ENCODE results near the gene ZNF277.

The ZNF277 gene, protein sequence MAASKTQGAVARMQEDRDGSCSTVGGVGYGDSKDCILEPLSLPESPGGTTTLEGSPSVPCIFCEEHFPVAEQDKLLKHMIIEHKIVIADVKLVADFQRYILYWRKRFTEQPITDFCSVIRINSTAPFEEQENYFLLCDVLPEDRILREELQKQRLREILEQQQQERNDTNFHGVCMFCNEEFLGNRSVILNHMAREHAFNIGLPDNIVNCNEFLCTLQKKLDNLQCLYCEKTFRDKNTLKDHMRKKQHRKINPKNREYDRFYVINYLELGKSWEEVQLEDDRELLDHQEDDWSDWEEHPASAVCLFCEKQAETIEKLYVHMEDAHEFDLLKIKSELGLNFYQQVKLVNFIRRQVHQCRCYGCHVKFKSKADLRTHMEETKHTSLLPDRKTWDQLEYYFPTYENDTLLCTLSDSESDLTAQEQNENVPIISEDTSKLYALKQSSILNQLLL

GRCh38 chr7:112206238-112206990 is at the start of gene ZNF277, which contains the start of gene DOCK4:
Gene ZNF277, plus strand, starts transcription at chr7:112206695. Its CDS starts 22 bp downstream, at chr7:112206717.
Gene DOCK4, minus strand, starts transcription at chr7:112206399. Its CDS starts 261 bp downstream, at chr7:112206138.
- H3K4me3 Mint-ChIP-seq = peak within 1 kb of the TSS; percentile 89
- H3K27me3 Mint-ChIP-seq = peaks cover 18% of the 10 kb centered on the region

DNA sequence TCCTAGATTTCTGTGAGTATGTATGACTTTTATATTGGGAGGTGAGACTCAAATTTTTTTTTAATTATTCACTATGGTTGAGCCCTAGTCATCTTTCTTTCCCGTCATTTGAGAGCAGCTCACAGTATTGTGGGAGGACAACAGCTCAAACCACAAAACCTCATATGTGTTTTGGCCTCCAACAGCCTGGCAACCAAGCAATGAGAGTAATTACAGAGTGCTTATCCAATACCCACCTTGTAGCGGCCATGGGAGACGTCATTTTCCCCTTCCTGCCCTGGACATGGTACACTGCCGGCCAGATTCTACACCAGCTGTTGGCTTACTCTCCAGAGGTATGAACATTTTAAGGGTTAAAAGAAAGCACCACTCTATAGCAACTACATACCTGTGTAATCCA is 49.4 kb upstream of the ZNF277 start:
- H3K27me3 Mint-ChIP-seq = peaks cover 2% of the 10 kb centered on the region
- DNase-seq (ENCODE audit: low spot score in 2 of 2) (no peak), ATAC-seq (ENCODE audit: low read depth) (no peak)
- peaks cover 7% of the 10 kb centered on the region for H3K4me1 Mint-ChIP-seq
- H3K9me3 Mint-ChIP-seq = no peaks in the 10 kb centered on the region
- H3K4me3 Mint-ChIP-seq = no peak overlapping the region
- H3K27ac Mint-ChIP-seq = no peak overlapping the region
- no peaks in the 10 kb centered on the region for H3K36me3 Mint-ChIP-seq

More at GRCh38 chr7:112206238-112206990, at the start of gene ZNF277, which contains the start of gene DOCK4:
- peaks cover 27% of the 10 kb centered on the region for H3K4me1 Mint-ChIP-seq
- no peaks in the 10 kb centered on the region for H3K9me3 Mint-ChIP-seq
- peak; percentile 99 to 100 for DNase-seq (ENCODE audit: low spot score in 2 of 2)
- ATAC-seq (ENCODE audit: low read depth) = peak; percentile 86
- H3K36me3 Mint-ChIP-seq = peaks cover 3% of the 10 kb centered on the region
- H3K27ac Mint-ChIP-seq = peak within 1 kb of the TSS; percentile 80

DNA sequence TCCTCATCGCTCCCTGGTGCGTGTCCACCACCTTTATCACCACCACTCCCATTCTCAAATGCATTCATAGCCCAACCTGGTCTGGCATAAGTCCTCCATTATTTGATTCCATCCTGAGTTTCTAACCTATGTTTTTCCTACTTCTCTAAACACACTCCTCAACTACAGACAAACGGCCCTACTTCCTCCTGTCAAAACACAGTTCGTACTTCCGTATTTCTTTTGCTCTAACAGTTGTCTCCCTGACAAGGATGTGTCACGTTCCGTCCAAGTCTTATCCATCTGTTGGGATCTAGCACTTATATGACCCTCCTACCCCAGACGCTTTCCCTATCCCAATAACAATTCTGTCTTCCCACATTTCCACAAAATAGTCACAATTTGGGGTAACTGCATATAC is 47.1 kb upstream of the ZNF277 start:
- ATAC-seq (ENCODE audit: low read depth) (no peak), DNase-seq (ENCODE audit: low spot score in 2 of 2) (no peak)
- Mint-ChIP-seq H3K9me3 (no peaks in the 10 kb centered on the region), H3K27ac (no peak overlapping the region), H3K27me3 (peaks cover 5% of the 10 kb centered on the region), H3K36me3 (no peaks in the 10 kb centered on the region), H3K4me1 (peaks cover 7% of the 10 kb centered on the region), H3K4me3 (no peak overlapping the region)

DNA sequence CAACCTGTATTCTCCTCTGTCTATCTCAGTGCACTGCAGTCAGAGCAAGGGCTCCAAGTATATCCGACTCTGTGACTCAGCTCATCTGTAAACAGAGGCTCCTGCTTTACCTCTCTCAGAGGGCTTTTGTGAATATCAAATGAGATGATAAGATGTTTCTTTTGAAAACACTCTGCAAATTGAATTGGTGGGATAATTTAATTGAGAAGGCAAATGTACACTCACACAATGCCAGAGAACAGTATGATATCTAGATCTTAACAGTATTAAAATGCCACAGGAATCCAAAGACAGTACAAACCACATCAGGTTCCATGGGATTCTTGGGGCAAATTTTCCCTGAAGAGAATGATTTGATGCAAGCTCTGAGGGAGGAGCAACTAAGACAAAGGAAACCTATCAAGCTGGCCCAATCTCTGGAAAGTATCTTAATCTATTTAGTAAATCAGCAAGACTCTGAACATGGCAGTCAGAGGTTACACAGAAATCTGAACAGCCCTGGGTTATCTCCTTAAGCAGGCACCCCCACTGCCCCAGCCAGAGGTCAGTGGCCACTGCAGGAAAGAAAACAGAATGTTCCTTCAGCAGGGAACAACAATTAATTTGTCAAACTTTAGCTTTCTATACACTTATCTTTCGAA is 46.2 kb upstream of the ZNF277 start:
- ATAC-seq (ENCODE audit: low read depth) (no peak), DNase-seq (ENCODE audit: low spot score in 2 of 2) (no peak)
- no peaks in the 10 kb centered on the region for H3K36me3 Mint-ChIP-seq
- H3K4me1 Mint-ChIP-seq = peaks cover 7% of the 10 kb centered on the region
- peaks cover 6% of the 10 kb centered on the region for H3K27me3 Mint-ChIP-seq
- no peaks in the 10 kb centered on the region for H3K9me3 Mint-ChIP-seq
- H3K4me3 Mint-ChIP-seq = no peak overlapping the region
- H3K27ac Mint-ChIP-seq = no peak overlapping the region

GRCh38 chr7:112160771-112161150 is 45.7 kb upstream of the ZNF277 start:
- Mint-ChIP-seq H3K27ac (no peak overlapping the region), H3K4me1 (peaks cover 7% of the 10 kb centered on the region), H3K4me3 (no peak overlapping the region), H3K36me3 (no peaks in the 10 kb centered on the region), H3K9me3 (no peaks in the 10 kb centered on the region), H3K27me3 (peaks cover 7% of the 10 kb centered on the region)
- DNase-seq (ENCODE audit: low spot score in 2 of 2) = no peak
- no peak for ATAC-seq (ENCODE audit: low read depth)

GRCh38 chr7:112161253-112162141 is 45.0 kb upstream of the ZNF277 start:
- ATAC-seq (ENCODE audit: low read depth) = no peak
- peaks cover 7% of the 10 kb centered on the region for H3K4me1 Mint-ChIP-seq
- no peak overlapping the region for H3K27ac Mint-ChIP-seq

GRCh38 chr7:112162142-112162766 is 44.2 kb upstream of the ZNF277 start:
- Mint-ChIP-seq H3K4me3 (no peak overlapping the region), H3K27ac (peak overlapping the region; percentile 5), H3K36me3 (no peaks in the 10 kb centered on the region), H3K4me1 (peaks cover 7% of the 10 kb centered on the region), H3K9me3 (no peaks in the 10 kb centered on the region), H3K27me3 (peaks cover 7% of the 10 kb centered on the region)
- ATAC-seq (ENCODE audit: low read depth) (no peak), DNase-seq (ENCODE audit: low spot score in 2 of 2) (no peak)

More at GRCh38 chr7:112161253-112162141, 45.0 kb upstream of the ZNF277 start:
- Mint-ChIP-seq H3K4me3 (no peak overlapping the region), H3K9me3 (no peaks in the 10 kb centered on the region), H3K36me3 (no peaks in the 10 kb centered on the region), H3K27me3 (peaks cover 7% of the 10 kb centered on the region)
- no peak for DNase-seq (ENCODE audit: low spot score in 2 of 2)

GRCh38 chr7:112162784-112163506 is 43.5 kb upstream of the ZNF277 start:
- Mint-ChIP-seq H3K27me3 (peaks cover 7% of the 10 kb centered on the region), H3K4me1 (peaks cover 7% of the 10 kb centered on the region), H3K36me3 (no peaks in the 10 kb centered on the region), H3K4me3 (no peak overlapping the region), H3K27ac (peak overlapping the region; percentile 5), H3K9me3 (no peaks in the 10 kb centered on the region)
- DNase-seq (ENCODE audit: low spot score in 2 of 2) = no peak
- ATAC-seq (ENCODE audit: low read depth) = no peak

DNA sequence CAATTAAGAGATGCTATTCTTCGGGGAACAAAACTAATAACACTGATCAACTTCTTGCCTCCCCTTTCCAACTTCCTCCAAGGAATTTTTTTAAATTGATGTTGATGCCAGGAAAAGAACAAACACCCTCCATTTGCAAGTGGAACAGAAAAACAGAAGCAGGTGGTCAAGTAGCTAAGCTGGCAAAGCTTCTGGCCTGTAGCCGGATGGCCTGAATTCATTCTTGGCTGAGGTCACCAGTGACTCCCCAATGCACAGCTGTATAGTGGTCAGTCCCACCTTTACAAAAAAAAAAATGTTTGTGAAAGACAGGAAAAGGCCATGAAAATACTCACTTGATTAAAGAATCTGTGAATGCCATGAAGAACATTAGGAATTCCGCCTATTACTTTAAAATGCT is 39.3 kb upstream of the ZNF277 start:
- peaks cover 4% of the 10 kb centered on the region for H3K27me3 Mint-ChIP-seq
- no peaks in the 10 kb centered on the region for H3K36me3 Mint-ChIP-seq
- no peak overlapping the region for H3K4me3 Mint-ChIP-seq
- no peak for ATAC-seq (ENCODE audit: low read depth)
- H3K27ac Mint-ChIP-seq = no peak overlapping the region
- no peaks in the 10 kb centered on the region for H3K9me3 Mint-ChIP-seq
- no peaks in the 10 kb centered on the region for H3K4me1 Mint-ChIP-seq
- DNase-seq (ENCODE audit: low spot score in 2 of 2) = no peak

- H3K4me1 Mint-ChIP-seq = no peaks in the 10 kb centered on the region
- peaks cover 3% of the 10 kb centered on the region for H3K27me3 Mint-ChIP-seq
- no peaks in the 10 kb centered on the region for H3K36me3 Mint-ChIP-seq
- ATAC-seq (ENCODE audit: low read depth) (no peak), DNase-seq (ENCODE audit: low spot score in 2 of 2) (no peak)
- no peak overlapping the region for H3K27ac Mint-ChIP-seq
- no peak overlapping the region for H3K4me3 Mint-ChIP-seq
- H3K9me3 Mint-ChIP-seq = no peaks in the 10 kb centered on the region
These were observed 37.6 kb upstream of the ZNF277 start for GRCh38 chr7:112168915-112169314.

GRCh38 chr7:112171673-112172072 is 34.8 kb upstream of the ZNF277 start:
- ATAC-seq (ENCODE audit: low read depth) (no peak), DNase-seq (ENCODE audit: low spot score in 2 of 2) (no peak)
- Mint-ChIP-seq H3K36me3 (no peaks in the 10 kb centered on the region), H3K4me1 (no peaks in the 10 kb centered on the region), H3K27ac (no peak overlapping the region), H3K27me3 (peaks cover 10% of the 10 kb centered on the region), H3K4me3 (no peak overlapping the region), H3K9me3 (no peaks in the 10 kb centered on the region)

DNA sequence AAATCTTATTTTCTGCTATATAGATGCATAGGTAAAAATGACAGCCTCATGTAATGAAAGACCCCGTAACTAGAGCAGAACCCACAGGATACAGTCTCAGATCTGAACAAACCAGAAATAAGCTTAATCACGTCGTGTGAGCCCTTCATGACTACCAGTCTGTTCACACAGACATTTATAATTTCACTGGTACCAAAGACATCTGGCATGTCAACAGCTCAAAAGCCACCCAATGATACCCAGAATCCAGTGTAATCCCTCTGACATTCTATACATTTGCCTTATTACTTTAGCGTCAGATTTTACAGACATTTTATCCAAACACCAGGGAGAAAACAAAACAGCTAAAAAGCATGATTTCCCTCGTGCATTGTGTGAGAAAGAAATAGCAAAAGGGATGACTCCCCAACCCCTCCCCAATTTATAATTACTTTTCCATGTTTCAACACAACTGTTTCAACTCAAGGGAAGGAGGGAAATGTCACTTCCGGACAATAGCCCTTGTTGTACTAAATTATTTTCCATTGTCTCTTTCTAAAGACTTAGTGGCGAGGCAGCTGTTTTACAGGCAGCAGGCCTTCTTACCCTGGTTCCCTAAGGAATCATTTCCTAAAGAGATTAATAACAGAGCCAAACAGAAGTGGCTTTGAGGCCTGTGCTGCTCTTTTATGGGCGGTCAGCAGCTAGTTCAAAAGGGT is 33.5 kb upstream of the ZNF277 start:
- DNase-seq (ENCODE audit: low spot score in 2 of 2) = no peak
- H3K27me3 Mint-ChIP-seq = peaks cover 10% of the 10 kb centered on the region

More for the DNA sequence above, 33.5 kb upstream of the ZNF277 start:
- no peaks in the 10 kb centered on the region for H3K4me1 Mint-ChIP-seq
- H3K4me3 Mint-ChIP-seq = no peak overlapping the region
- H3K27ac Mint-ChIP-seq = no peak overlapping the region
- no peaks in the 10 kb centered on the region for H3K9me3 Mint-ChIP-seq
- no peaks in the 10 kb centered on the region for H3K36me3 Mint-ChIP-seq
- ATAC-seq (ENCODE audit: low read depth) = no peak
